ENCODE results near the gene SLU7.
A peak's percentile ranks its signal among the peaks of the same experiment; 100 is the strongest.

SLU7 gene

GRCh38 chr5:160367885-160368284 is 51.0 kb downstream of the SLU7 start:
- DNase-seq = no peak

DNA sequence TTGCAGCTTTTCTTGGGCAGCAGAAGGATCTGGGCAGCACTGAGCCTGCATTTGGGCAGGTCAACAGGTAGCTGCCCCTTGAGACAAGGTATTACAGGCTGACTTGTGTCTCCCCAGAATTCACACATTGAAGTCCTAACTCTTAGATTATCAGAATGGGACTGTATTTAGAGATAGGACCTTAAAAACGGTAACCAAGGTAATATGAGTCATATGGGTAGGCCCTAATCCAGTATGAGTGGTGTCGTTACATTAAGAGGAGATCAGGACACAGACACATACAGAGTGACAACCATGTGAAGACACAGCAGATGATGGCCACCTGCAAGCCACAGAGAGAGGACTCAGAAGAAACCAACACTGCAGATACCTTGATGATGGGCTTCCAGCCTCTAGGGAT is 51.6 kb downstream of the SLU7 start:
- no peak for DNase-seq

DNA sequence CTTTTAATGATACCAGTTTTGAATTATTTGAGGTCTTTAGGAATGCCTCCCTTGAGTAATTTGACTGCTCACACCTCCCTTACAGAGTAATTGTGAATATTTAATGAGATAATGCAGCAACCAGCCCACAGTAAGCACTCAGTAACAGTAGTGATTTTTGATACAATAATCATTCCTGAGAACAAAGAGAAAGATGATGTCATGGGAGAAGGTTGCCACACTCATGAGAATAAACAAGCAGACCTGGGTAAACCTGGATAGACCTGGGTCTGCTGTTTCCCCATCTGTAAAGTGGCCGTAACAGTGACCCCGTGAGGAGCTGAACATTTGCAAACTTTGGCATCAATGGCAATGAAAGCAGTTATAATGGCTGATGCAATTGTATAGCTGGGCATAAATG is 52.7 kb downstream of the SLU7 start:
- no peak for DNase-seq

GRCh38 chr5:160363660-160364395 is 55.1 kb downstream of the SLU7 start:
- DNase-seq = no peak

- DNase-seq = no peak
These were observed 55.7 kb downstream of the SLU7 start for GRCh38 chr5:160363211-160363610.

DNA sequence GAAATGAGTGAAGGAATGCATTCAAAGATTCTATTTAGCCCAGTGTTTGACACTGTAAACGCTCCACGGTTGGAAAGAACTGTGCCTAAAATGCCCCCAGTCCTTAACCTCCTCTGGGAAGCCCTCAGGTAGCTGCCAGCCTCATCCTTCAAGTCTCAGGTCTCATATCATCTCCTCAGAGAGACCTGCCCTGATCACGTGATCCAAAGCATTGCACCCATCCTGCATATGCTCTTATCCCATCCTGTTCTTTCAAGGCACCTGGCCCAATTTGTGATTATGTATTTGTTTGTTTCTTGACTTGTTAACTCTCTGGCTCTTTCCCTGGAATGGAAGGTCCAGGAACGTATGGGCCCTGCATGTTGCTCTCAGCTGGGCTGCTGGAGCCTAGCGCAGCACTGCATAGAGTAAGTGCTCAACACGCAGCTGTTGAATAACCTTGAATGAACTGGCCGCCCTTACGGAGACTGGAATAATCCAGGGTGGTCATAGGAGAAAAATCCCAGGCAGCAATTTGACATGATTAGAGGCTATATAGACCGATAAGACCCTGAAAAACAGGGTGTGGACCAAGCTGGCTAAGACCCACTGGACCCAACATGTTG is 57.2 kb downstream of the SLU7 start:
- DNase-seq = no peak

DNA sequence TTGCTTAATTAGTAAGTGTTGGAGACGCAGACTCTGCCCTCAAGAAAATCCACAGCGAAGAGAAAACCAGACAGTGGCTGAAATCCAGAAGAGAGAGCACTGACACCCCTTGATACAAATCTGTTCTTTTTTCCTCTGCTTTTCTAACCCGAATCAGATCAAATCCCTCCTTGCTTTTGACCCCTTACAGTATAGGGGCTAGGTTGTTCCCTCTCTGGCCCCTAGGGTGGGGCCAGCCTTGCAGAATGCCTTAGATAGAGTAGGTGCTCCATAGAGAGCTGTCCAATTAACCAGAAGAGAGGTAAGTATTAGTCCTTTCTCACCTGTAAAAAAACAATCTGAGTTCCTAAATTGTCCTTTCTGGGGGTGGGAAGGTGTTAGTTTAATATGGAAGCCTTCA is 58.6 kb downstream of the SLU7 start:
- DNase-seq = no peak

GRCh38 chr5:160359816-160360215 is 59.1 kb downstream of the SLU7 start:
- no peak for DNase-seq

DNA sequence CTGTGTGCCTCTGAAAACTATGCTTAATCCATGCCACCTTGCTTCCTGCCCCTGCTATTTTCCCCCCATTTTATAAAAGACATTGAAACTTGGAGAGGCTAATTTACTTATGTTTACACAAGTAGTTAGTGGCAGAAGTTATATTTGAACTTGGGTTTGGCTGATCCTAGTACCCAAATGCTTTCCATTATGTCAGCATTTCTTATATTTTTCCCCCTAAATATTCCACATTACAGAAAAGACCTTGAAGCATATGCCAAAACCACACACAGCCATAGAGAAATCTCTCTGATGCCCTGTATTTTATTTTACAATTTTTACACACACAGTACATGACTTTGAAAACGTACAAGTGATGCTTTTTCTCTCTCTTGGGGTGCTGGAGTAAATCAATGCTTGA is 59.6 kb downstream of the SLU7 start:
- no peak for DNase-seq

- peak in 12 of 58 donors; percentile 4 to 37 (median 12) for DNase-seq
These were observed 60.9 kb downstream of the SLU7 start for GRCh38 chr5:160357861-160358411.

DNA sequence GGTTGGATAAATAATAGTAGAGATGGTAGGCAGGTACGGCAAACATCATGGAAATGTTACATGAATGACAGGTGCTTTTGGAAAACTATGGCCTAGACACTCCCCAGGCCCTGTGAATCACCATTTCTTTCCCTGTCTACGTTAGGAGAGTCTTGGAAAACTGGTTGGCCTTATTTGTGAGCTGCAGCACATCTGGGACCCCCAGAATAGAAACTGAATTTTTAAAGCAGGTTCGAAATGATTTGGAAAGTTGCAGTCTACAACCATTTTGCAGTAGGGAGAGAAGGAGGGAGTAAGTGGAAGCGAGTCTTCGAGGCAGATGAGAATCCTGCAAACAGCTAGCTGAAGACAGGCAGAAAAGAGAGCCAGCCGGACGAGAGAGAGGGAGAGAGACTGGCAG is 61.5 kb downstream of the SLU7 start:
- DNase-seq = no peak

GRCh38 chr5:160356550-160357347 is 62.1 kb downstream of the SLU7 start:
- peak in 1 of 58 donors; percentile 5 for DNase-seq

DNA sequence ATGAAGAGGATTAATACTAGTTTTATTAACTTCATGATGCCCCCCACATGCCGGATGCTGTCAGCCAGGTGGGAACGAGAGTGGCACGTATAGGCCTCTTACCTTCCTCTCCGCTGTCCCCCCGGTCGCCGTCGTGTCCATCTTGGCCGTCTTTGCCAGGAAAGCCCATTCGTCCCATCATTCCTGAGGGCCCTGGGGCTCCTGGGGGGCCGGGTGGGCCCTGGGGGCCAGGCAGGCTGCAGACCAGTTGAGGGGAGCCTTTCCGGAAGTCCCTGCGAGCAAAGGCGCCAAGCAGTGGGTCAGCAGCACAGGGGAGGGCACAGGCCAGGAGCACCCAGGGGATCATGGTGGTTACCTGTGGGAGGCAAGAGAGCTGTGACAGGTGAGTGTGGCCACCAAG is 64.2 kb downstream of the SLU7 start:
- DNase-seq = no peak

- DNase-seq = peak in 43 of 58 donors; percentile 4 to 79 (median 32)
These were observed 65.5 kb downstream of the SLU7 start for GRCh38 chr5:160353379-160353778.

GRCh38 chr5:160352308-160352707 is 66.6 kb downstream of the SLU7 start:
- DNase-seq = no peak
